IMR-90 (cell line): Measurements from ENCODE around the gene ANKDD1A. TPM values are rescaled to one million over a fixed set of nuclear protein-coding genes. Genes with fewer than 3 reads are reported as not detected.
A peak's percentile ranks its signal among the peaks of the same experiment; 100 is the strongest.

Experiments used
- ATAC-seq: fragments of 200-7000 bp; cut with Tn5 transposase; 2 replicates; pipeline ENCODE4 v1.9.1; 2020; ENCODE audit warnings: low read depth, mild to moderate bottlenecking, moderate library complexity
- BruUV-seq: library from RNA; stranded (reverse); fragments of 400-500 nt; replicated peaks from 2 replicates; lab custom pipeline; 2021; lab: Mats Ljungman, UMichigan
- CTCF ChIA-PET: fragments of 300-600 bp; formaldehyde crosslinking; extraction: SDS; loops from one replicate; lab custom pipeline; 2021; ENCODE audit warnings: antibody characterized with exemption; lab: Yijun Ruan, JAX
- POLR2A ChIA-PET: fragments of 300-600 bp; sonication (Branson Sonifier 250); formaldehyde crosslinking; loops from one replicate; lab custom pipeline; 2022; ENCODE audit warnings: antibody characterized with exemption; ENCODE audit not compliant: unreplicated experiment; lab: Charles Lee
- DNase-seq: peaks from one replicate; pipeline ENCODE4 v3.0.0; 2013
- H2AFZ ChIP-seq: replicated peaks from 2 replicates; pipeline ENCODE3; 2013; ENCODE audit warnings: low read length, mild to moderate bottlenecking; ENCODE audit not compliant: poor library complexity
- H2AK5ac ChIP-seq: 2 replicates; pipeline ENCODE4 v1.6.1; 2013; ENCODE audit warnings: low read depth, low read length, inconsistent platforms
- H2AK9ac ChIP-seq: replicated peaks from 2 replicates; pipeline ENCODE3; 2013; ENCODE audit warnings: mild to moderate bottlenecking, low read depth, low read length, moderate library complexity; ENCODE audit not compliant: poor library complexity
- H2BK120ac ChIP-seq: 2 replicates; pipeline ENCODE4 v1.6.1; 2013; ENCODE audit warnings: low read depth, low read length, inconsistent platforms
- H2BK15ac ChIP-seq: 3 replicates; pipeline ENCODE4 v1.6.1; 2013; ENCODE audit warnings: low read depth, low read length, inconsistent platforms
- H2BK20ac ChIP-seq: 2 replicates; pipeline ENCODE4 v1.6.1; 2013; ENCODE audit warnings: low read depth, mild to moderate bottlenecking, inconsistent platforms, low read length, moderate library complexity
- H2BK5ac ChIP-seq: 2 replicates; pipeline ENCODE4 v1.6.1; 2013; ENCODE audit warnings: mild to moderate bottlenecking, low read depth, low read length, inconsistent platforms; ENCODE audit not compliant: poor library complexity, severe bottlenecking
- H3K14ac ChIP-seq: replicated peaks from 2 replicates; pipeline ENCODE4 v1.6.1; 2013; ENCODE audit warnings: low read depth, low read length, inconsistent platforms
- H3K18ac ChIP-seq: 2 replicates; pipeline ENCODE4 v1.6.1; 2013; ENCODE audit warnings: low read depth, low read length, control low read depth
- H3K23ac ChIP-seq: 2 replicates; pipeline ENCODE4 v1.6.1; 2013; ENCODE audit warnings: low read depth, low read length, inconsistent platforms
- H3K27ac ChIP-seq: 2 replicates; pipeline ENCODE4 v1.5.1; 2013; ENCODE audit warnings: mild to moderate bottlenecking, control low read depth, low read length; ENCODE audit not compliant: insufficient read depth
- H3K27me3 ChIP-seq: 2 replicates; pipeline ENCODE4 v1.6.1; 2013; ENCODE audit warnings: low read length; ENCODE audit not compliant: control insufficient read depth, insufficient read depth
- H3K36me3 ChIP-seq: 2 replicates; pipeline ENCODE4 v1.6.1; 2013; ENCODE audit warnings: low read length, mixed read lengths; ENCODE audit not compliant: control insufficient read depth, insufficient read depth
- H3K4ac ChIP-seq: 2 replicates; pipeline ENCODE4 v1.6.1; 2013; ENCODE audit warnings: low read depth, low read length, inconsistent platforms
- H3K4me1 ChIP-seq: 2 replicates; pipeline ENCODE4 v1.6.1; 2013; ENCODE audit warnings: low read length, mixed read lengths; ENCODE audit not compliant: control insufficient read depth, insufficient read depth
- H3K4me2 ChIP-seq: 2 replicates; pipeline ENCODE4 v1.6.1; 2013; ENCODE audit warnings: low read depth, mild to moderate bottlenecking, control low read depth, low read length, moderate library complexity
- H3K4me3 ChIP-seq: 2 replicates; pipeline ENCODE4 v1.5.1; 2013; ENCODE audit warnings: low read depth, mild to moderate bottlenecking, control low read depth, low read length, moderate library complexity; ENCODE audit not compliant: insufficient read depth
- H3K56ac ChIP-seq: 2 replicates; pipeline ENCODE4 v1.6.1; 2013; ENCODE audit warnings: low read length, inconsistent platforms; ENCODE audit not compliant: insufficient read depth; ENCODE audit errors: extremely low read depth
- H3K79me1 ChIP-seq, 2 experiments: 2 replicates each; pipeline ENCODE4 v1.6.1; 2013; ENCODE audit warnings: low read length in 2 of 2, inconsistent platforms in 1 of 2, low read depth in 1 of 2
- H3K9ac ChIP-seq: 2 replicates; pipeline ENCODE4 v1.6.1; 2013; ENCODE audit warnings: low read depth, low read length, control low read depth
- H3K9me1 ChIP-seq: 2 replicates; pipeline ENCODE4 v1.6.1; 2013; ENCODE audit warnings: low read length, inconsistent platforms; ENCODE audit not compliant: insufficient read depth
- H3K9me3 ChIP-seq: 2 replicates; pipeline ENCODE4 v1.6.1; 2013; ENCODE audit warnings: low read length; ENCODE audit not compliant: control insufficient read depth, insufficient read depth
- H4K20me1 ChIP-seq: 2 replicates; pipeline ENCODE4 v1.6.1; 2013; ENCODE audit warnings: low read length, inconsistent platforms; ENCODE audit not compliant: insufficient read depth
- H4K5ac ChIP-seq: 2 replicates; pipeline ENCODE4 v1.6.1; 2013; ENCODE audit warnings: mild to moderate bottlenecking, low read depth, low read length, control low read depth
- H4K8ac ChIP-seq, 2 experiments: 2 replicates each; pipeline ENCODE4 v1.6.1; 2013; ENCODE audit warnings: low read depth in 2 of 2, low read length in 2 of 2, control low read depth in 1 of 2, inconsistent platforms in 1 of 2
- H4K91ac ChIP-seq: 2 replicates; pipeline ENCODE4 v1.6.1; 2013; ENCODE audit warnings: low read depth, low read length, inconsistent platforms; ENCODE audit not compliant: insufficient read depth
- BHLHE40 ChIP-seq: fragments of 150-350 bp; IDR thresholded peaks from 2 replicates; pipeline ENCODE4 v1.6.1; 2016; ENCODE audit warnings: mild to moderate bottlenecking, low read depth, low read length
- MAFK ChIP-seq: IDR thresholded peaks from 2 replicates; pipeline ENCODE4 v1.6.1; 2012; ENCODE audit warnings: low read depth, low read length, improper control_type of control experiment
- MXI1 ChIP-seq: IDR thresholded peaks from 2 replicates; pipeline ENCODE4 v1.6.1; 2012; ENCODE audit warnings: low read depth, mild to moderate bottlenecking, low read length, moderate library complexity, borderline replicate concordance
- NFE2L2 ChIP-seq: fragments of 150-350 bp; IDR thresholded peaks from 2 replicates; pipeline ENCODE4 v1.6.1; 2016; ENCODE audit warnings: low read depth, mild to moderate bottlenecking, low read length
- POLR2A ChIP-seq: IDR thresholded peaks from 2 replicates; pipeline ENCODE4 v1.6.1; 2012; ENCODE audit warnings: mild to moderate bottlenecking, low read depth, low read length
- RFX5 ChIP-seq: IDR thresholded peaks from 2 replicates; pipeline ENCODE4 v1.8.0; 2012; ENCODE audit warnings: low read depth, mild to moderate bottlenecking, low read length, moderate library complexity
- SMC3 ChIP-seq: fragments of 150-350 bp; IDR thresholded peaks from 2 replicates; pipeline ENCODE4 v1.6.1; 2016; ENCODE audit warnings: low read depth, mild to moderate bottlenecking, antibody characterized with exemption, low read length, moderate library complexity
- WGBS, 2 experiments: methylation state at CpG; one replicate each; pipeline versions ENCODE4 v1.1.5 to v1.1.7; 2013; ENCODE audit warnings: missing lambda C conversion rate in 2 of 2; ENCODE audit not compliant: insufficient read length in 1 of 2; ENCODE audit errors: extremely low coverage in 2 of 2; 5-methylcytosine and 5-hydroxymethylcytosine counted together
- dilution Hi-C: fragments of 300-500 bp; cut with HindIII; formaldehyde crosslinking; loops from one replicate; pipeline ENCODE4 v1.14.3; 2018; ENCODE audit warnings: low sequenced_read_pairs; ENCODE audit not compliant: unreplicated experiment
- in situ Hi-C: fragments of 300-500 bp; cut with MboI; formaldehyde crosslinking; loops from 3 replicates; pipeline ENCODE4 v1.14.3; 2019; ENCODE audit warnings: low sequenced_read_pairs, inconsistent platforms, mixed read lengths
- intact Hi-C: fragments of 100-400 bp; cut with micrococcal nuclease; formaldehyde crosslinking; loops from 2 replicates; pipeline ENCODE4 v1.10.0; 2022
- polyA plus RNA-seq, 3 experiments: library from polyadenylated mRNA; depleted of rRNA; stranded (reverse); fragments of >200 nt; gene quantifications; 2 replicates each; pipeline ENCODE4 v1.2.3, GENCODE V29; 2012; ENCODE audit warnings: low replicate concordance in 1 of 3
- total RNA-seq: library from RNA; depleted of rRNA; stranded (reverse); fragments of >200 nt; gene quantifications from 2 replicates; pipeline ENCODE4 v1.2.3, GENCODE V29; 2012
- TF ChIP-seq, protein P1 (sequence below): fragments of 150-350 bp; IDR thresholded peaks from 2 replicates; pipeline ENCODE4 v1.6.1; 2016; ENCODE audit warnings: low read depth, mild to moderate bottlenecking, low read length, moderate library complexity, borderline replicate concordance
- TF ChIP-seq, protein P2 (sequence below): conservative IDR thresholded peaks from 2 replicates; pipeline ENCODE4 v1.5.1; 2012; ENCODE audit warnings: mild to moderate bottlenecking, low read depth, low read length, improper control_type of control experiment
- TF ChIP-seq, protein P3 (sequence below): fragments of 150-350 bp; IDR thresholded peaks from 2 replicates; pipeline ENCODE4 v1.6.1; 2017; ENCODE audit warnings: mild to moderate bottlenecking, antibody characterized with exemption, low read length, low read depth

The ANKDD1A gene
- total and polyA plus RNA-seq, 2 of the 4 experiments (the other 2 are of a cell fraction): 3.6 to 4.9 TPM

DNA sequence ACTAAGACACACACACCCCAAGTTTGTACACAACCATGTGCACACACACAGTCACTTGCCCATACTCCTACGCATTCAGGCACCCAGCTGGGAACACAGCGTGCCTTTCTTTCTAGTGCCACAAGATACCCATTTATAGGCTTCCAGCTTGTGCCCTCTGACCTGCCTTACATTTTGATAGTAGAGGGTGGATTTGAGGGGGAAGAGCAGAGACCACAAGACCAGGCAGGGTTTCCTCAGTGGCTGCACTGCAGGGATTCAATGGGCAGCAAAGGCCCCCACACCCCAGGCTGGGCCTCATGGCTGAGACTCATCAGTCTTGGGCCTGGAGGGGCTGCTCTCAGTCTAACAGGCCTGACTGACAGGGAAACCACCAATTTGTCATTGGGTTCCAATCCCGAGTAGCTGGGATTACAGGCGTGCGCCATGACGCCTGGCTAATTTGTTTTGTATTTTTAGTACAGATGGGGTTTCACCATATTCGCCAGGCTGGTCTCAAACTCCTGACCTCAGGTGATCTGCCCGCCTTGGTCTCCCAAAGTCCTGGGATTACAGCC lies 18.8 kb upstream of the ANKDD1A start:
- peak overlapping the region; percentile 84 to 88; a peak in 3 of 4 replicates for H4K8ac ChIP-seq
- H3K14ac ChIP-seq: no peak overlapping the region
- TF ChIP-seq, protein P1, sequence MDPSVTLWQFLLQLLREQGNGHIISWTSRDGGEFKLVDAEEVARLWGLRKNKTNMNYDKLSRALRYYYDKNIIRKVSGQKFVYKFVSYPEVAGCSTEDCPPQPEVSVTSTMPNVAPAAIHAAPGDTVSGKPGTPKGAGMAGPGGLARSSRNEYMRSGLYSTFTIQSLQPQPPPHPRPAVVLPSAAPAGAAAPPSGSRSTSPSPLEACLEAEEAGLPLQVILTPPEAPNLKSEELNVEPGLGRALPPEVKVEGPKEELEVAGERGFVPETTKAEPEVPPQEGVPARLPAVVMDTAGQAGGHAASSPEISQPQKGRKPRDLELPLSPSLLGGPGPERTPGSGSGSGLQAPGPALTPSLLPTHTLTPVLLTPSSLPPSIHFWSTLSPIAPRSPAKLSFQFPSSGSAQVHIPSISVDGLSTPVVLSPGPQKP: no peak
- no peak for TF ChIP-seq NFE2L2
- TF ChIP-seq, protein P2, sequence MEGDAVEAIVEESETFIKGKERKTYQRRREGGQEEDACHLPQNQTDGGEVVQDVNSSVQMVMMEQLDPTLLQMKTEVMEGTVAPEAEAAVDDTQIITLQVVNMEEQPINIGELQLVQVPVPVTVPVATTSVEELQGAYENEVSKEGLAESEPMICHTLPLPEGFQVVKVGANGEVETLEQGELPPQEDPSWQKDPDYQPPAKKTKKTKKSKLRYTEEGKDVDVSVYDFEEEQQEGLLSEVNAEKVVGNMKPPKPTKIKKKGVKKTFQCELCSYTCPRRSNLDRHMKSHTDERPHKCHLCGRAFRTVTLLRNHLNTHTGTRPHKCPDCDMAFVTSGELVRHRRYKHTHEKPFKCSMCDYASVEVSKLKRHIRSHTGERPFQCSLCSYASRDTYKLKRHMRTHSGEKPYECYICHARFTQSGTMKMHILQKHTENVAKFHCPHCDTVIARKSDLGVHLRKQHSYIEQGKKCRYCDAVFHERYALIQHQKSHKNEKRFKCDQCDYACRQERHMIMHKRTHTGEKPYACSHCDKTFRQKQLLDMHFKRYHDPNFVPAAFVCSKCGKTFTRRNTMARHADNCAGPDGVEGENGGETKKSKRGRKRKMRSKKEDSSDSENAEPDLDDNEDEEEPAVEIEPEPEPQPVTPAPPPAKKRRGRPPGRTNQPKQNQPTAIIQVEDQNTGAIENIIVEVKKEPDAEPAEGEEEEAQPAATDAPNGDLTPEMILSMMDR: no peak
- TF ChIP-seq POLR2A: no peak
- no peak for TF ChIP-seq BHLHE40
- no peak for TF ChIP-seq MAFK
- TF ChIP-seq MXI1: no peak
- TF ChIP-seq, protein P3, sequence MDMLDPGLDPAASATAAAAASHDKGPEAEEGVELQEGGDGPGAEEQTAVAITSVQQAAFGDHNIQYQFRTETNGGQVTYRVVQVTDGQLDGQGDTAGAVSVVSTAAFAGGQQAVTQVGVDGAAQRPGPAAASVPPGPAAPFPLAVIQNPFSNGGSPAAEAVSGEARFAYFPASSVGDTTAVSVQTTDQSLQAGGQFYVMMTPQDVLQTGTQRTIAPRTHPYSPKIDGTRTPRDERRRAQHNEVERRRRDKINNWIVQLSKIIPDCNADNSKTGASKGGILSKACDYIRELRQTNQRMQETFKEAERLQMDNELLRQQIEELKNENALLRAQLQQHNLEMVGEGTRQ: no peak
- no peak for TF ChIP-seq SMC3
- no peak for TF ChIP-seq RFX5
- no peak overlapping the region for H4K91ac ChIP-seq
- no peak overlapping the region for H2AFZ ChIP-seq
- H3K79me1 ChIP-seq: peaks cover 0 to 26% of the 10 kb centered on the region in 2 experiments; a peak in 2 of 4 replicates
- H3K56ac ChIP-seq: no peak overlapping the region
- WGBS, 2 experiments: 86% methylated on average over 1 of the region's 8 CpGs; no CpG with 5 or more reads in 1 of the 2 experiments
- no peak overlapping the region; the same call in 1 of the 2 replicates for H3K27ac ChIP-seq
- no peak overlapping the region; the same call in 1 of the 2 replicates for H3K23ac ChIP-seq
- intact Hi-C loops (no loop called here), dilution Hi-C loops (no loop called here), in situ Hi-C loops (no loop called here)
- H3K9me3 ChIP-seq: no peaks in the 10 kb centered on the region
- no peak overlapping the region for H3K4me3 ChIP-seq
- H3K9ac ChIP-seq: no peak overlapping the region
- H2BK20ac ChIP-seq: no peak overlapping the region
- peaks cover 37% of the 10 kb centered on the region for H3K9me1 ChIP-seq
- ChIA-PET POLR2A (no interaction called here), CTCF (no interaction called here)
- H3K4me2 ChIP-seq: no peak overlapping the region
- no peak overlapping the region for H4K5ac ChIP-seq
- H4K20me1 ChIP-seq: no peaks in the 10 kb centered on the region
- H2AK5ac ChIP-seq: peak overlapping the region; percentile 93
- H3K18ac ChIP-seq: no peak overlapping the region
- no TSS peak for BruUV-seq
- H3K36me3 ChIP-seq: no peaks in the 10 kb centered on the region
- H2BK5ac ChIP-seq: peak overlapping the region; percentile 64
- peak overlapping the region; percentile 97; the same call in 1 of the 2 replicates for H3K4ac ChIP-seq
- peak overlapping the region; percentile 4; the same call in 1 of the 2 replicates for H2BK120ac ChIP-seq
- no peaks in the 10 kb centered on the region for H3K27me3 ChIP-seq
- H2BK15ac ChIP-seq: no peak overlapping the region
- peaks cover 39% of the 10 kb centered on the region for H3K4me1 ChIP-seq
- ATAC-seq (no peak), DNase-seq (no peak)
- H2AK9ac ChIP-seq: peak overlapping the region; percentile 44
